ENCODE results near the gene CFAP61. TPM values are rescaled to one million over a fixed set of nuclear protein-coding genes. Genes with fewer than 3 reads are reported as not detected.
A peak's percentile ranks its signal among the peaks of the same experiment; 100 is the strongest.

CFAP61 gene
- total and polyA plus RNA-seq, 2 experiments from 2014 or later: 0.21 TPM; not detected in 1

- Histone ChIP-seq H4K20me1 (replicated peaks; ENCODE audit: insufficient read depth) (no peaks in the 10 kb centered on the region), H3K4me3 (no peak overlapping the region), H3K36me3 (ENCODE audit: insufficient read depth) (no peaks in the 10 kb centered on the region), H3K4me2 (no peak overlapping the region), H3K27me3 (ENCODE audit: insufficient read depth) (no peaks in the 10 kb centered on the region), H3K9me2 (ENCODE audit: insufficient read depth) (peaks cover 4% of the 10 kb centered on the region; the same call in 1 of the 2 replicates), H3F3A (replicated peaks; ENCODE audit: low read depth) (no peaks in the 10 kb centered on the region), H3K79me2 (replicated peaks; ENCODE audit: insufficient read depth) (no peaks in the 10 kb centered on the region), H2AFZ (peak overlapping the region; percentile 14; the same call in 1 of the 2 replicates), H3K4me1 (ENCODE audit: insufficient read depth) (no peaks in the 10 kb centered on the region), H3K27ac (ENCODE audit: low read depth) (no peak overlapping the region)
- Mint-ChIP-seq H3K36me3 (ENCODE audit: low read depth) (no peaks in the 10 kb centered on the region), H3K27me3 (ENCODE audit: insufficient read depth, low read depth, poor library complexity) (peaks cover 3% of the 10 kb centered on the region), H3K9me3 (no peaks in the 10 kb centered on the region), H3K4me3 (no peak overlapping the region), H3K27ac (no peak overlapping the region), H3K4me1 (no peaks in the 10 kb centered on the region)
- TF ChIP-seq EZH2 (IDR thresholded peaks at IDR 0.05; ENCODE audit: low read depth, unreplicated experiment): no peak
- no peak for TF ChIP-seq STAT1 (IDR thresholded peaks at IDR 0.05; ENCODE audit: unreplicated experiment)
- TF ChIP-seq CREB1 (CRISPR knock-in tag; IDR thresholded peaks at IDR 0.05; ENCODE audit: low read depth): no peak
- TF ChIP-seq ZNF114 (CRISPR knock-in tag; IDR thresholded peaks at IDR 0.05): no peak
- TF ChIP-seq NANOG (IDR thresholded peaks at IDR 0.05; ENCODE audit: borderline replicate concordance): no peak
- no peak for TF ChIP-seq ZNF331 (CRISPR knock-in tag; IDR thresholded peaks at IDR 0.05; ENCODE audit: low read depth)
- TF ChIP-seq JUNB (IDR thresholded peaks at IDR 0.05; ENCODE audit: unreplicated experiment): no peak
- no peak for TF ChIP-seq ZNF462 (CRISPR knock-in tag; IDR thresholded peaks at IDR 0.05)
- TF ChIP-seq POLR2AphosphoS5 (IDR thresholded peaks at IDR 0.05; ENCODE audit: low read depth): no peak
- TF ChIP-seq EZH2phosphoT487 (IDR thresholded peaks at IDR 0.05; ENCODE audit: unreplicated experiment): no peak
- no peak for TF ChIP-seq REST (IDR thresholded peaks at IDR 0.05; ENCODE audit: unreplicated experiment)
- TF ChIP-seq ETS1 (IDR thresholded peaks at IDR 0.05): no peak
- no peak for TF ChIP-seq CTCF (conservative IDR thresholded peaks at IDR 0.05; ENCODE audit: low read depth in 2 of 2)
- DNase-seq (ENCODE audit: low spot score): no peak
- ATAC-seq: no peak
Measured at GRCh38 chr20:20138301-20139064, 86.2 kb downstream of the CFAP61 start.

All from GM23338 (cell line).